ENCODE results near the gene KRT8. TPM values are rescaled to one million over a fixed set of nuclear protein-coding genes. Genes with fewer than 3 reads are reported as not detected.

KRT8 gene
- total and polyA plus RNA-seq, 2 donors (not counting 1 experiment from before 2014, with no cell fraction given): 0.24 to 0.94 TPM

DNA sequence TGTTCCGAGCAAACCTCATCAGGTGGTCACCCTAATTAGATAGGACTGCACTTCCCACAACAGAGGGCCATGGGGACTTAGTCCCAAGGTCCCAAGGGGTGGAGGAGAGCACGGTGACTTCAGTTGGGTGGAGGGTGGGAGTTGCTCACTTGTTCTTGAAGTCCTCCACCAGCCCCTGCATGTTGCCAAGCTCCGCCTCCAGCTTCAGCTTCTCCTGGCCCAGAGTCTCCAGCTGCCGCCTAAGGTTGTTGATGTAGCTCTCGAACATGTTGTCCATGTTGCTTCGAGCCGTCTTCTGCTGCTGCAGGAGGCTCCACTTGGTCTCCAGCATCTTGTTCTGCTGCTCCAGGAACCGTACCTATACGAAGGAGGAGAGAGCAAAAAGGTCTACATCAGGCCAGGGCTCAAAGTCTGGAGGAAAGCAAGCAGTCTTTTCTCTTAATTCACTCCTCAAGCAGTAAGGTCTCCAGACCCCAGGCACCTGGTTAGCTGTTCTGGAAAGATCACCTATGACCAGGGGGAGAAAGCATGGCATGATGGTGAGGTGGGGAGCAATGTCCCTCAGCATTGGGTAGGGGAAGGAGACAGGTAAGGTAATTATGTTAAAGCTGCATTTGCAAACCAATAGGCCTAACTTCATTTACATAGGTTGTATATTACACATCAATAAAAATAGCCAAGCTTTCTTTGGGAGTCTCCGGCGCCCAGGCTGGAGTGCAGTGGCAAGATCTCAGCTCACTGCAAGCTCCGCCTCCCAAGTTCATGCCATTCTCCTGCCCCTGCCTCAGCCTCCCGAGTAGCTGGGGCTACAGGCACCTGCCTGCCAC, 2.9 kb downstream of the KRT8 start:
- no peak overlapping the region for H3K9ac ChIP-seq (ENCODE audit: low read length)
- H3K4me1 ChIP-seq (ENCODE audit: control insufficient read depth in 2 of 2, insufficient read depth in 2 of 2, low read length in 2 of 2): peaks cover 5 to 10% of the 10 kb centered on the region in 2 donors
- H3K79me2 ChIP-seq (ENCODE audit: control insufficient read depth, insufficient read depth, low read length): no peaks in the 10 kb centered on the region
- intact Hi-C loops (cut with micrococcal nuclease): no loop called here
- CTCF ChIA-PET: interaction anchor here (2.6 kb wide), 1 partner anchor 17 kb away, joined by 6 read pairs; no protein-coding TSS in a partner anchor
- peaks cover 24% of the 10 kb centered on the region for H3K27me3 Mint-ChIP-seq
- no peaks in the 10 kb centered on the region for H4K20me1 ChIP-seq (ENCODE audit: control insufficient read depth, insufficient read depth, low read length, poor library complexity, severe bottlenecking)
- no peak for TF ChIP-seq EZH2 (IDR thresholded peaks at IDR 0.05; ENCODE audit: borderline replicate concordance, insufficient read depth, low read depth, low read length, poor library complexity, severe bottlenecking)
- TF ChIP-seq, protein P1, sequence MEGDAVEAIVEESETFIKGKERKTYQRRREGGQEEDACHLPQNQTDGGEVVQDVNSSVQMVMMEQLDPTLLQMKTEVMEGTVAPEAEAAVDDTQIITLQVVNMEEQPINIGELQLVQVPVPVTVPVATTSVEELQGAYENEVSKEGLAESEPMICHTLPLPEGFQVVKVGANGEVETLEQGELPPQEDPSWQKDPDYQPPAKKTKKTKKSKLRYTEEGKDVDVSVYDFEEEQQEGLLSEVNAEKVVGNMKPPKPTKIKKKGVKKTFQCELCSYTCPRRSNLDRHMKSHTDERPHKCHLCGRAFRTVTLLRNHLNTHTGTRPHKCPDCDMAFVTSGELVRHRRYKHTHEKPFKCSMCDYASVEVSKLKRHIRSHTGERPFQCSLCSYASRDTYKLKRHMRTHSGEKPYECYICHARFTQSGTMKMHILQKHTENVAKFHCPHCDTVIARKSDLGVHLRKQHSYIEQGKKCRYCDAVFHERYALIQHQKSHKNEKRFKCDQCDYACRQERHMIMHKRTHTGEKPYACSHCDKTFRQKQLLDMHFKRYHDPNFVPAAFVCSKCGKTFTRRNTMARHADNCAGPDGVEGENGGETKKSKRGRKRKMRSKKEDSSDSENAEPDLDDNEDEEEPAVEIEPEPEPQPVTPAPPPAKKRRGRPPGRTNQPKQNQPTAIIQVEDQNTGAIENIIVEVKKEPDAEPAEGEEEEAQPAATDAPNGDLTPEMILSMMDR (IDR thresholded peaks at IDR 0.05): no peak
- WGBS (ENCODE audit: insufficient coverage): 98% methylated on average over 9 of the region's 13 CpGs
- no peaks in the 10 kb centered on the region for H3K36me3 ChIP-seq (replicated peaks in 1 of 2; ENCODE audit: control extremely low read depth in 1 of 2, control insufficient read depth in 1 of 2, extremely low read depth in 1 of 2, insufficient read depth in 2 of 2, low read length in 1 of 2)
- H3K4me2 ChIP-seq (replicated peaks; ENCODE audit: low read depth, low read length, poor library complexity, severe bottlenecking): no peak overlapping the region
- no peak overlapping the region for H2AFZ ChIP-seq (ENCODE audit: insufficient read depth, low read depth, low read length, poor library complexity, severe bottlenecking)
- DNase-seq: no peak
- ATAC-seq (ENCODE audit: low read depth): no peak
- POLR2A ChIA-PET: no interaction called here
- H3K9me3 Mint-ChIP-seq (ENCODE audit: insufficient read depth): no peaks in the 10 kb centered on the region
- H3K9me3 ChIP-seq (ENCODE audit: control extremely low read depth in 1 of 3, control insufficient read depth in 2 of 3, insufficient read depth in 1 of 3, low read length in 2 of 3): no peaks in the 10 kb centered on the region
- no peak overlapping the region for H3K4me3 ChIP-seq (ENCODE audit: control extremely low read depth in 1 of 5, extremely low read depth in 1 of 5, insufficient read depth in 1 of 5, low read depth in 2 of 5, low read length in 4 of 5)
- H3K27ac Mint-ChIP-seq: no peak overlapping the region
- H3K27me3 ChIP-seq (replicated peaks in 1 of 4; ENCODE audit: control extremely low read depth in 1 of 4, control insufficient read depth in 3 of 4, insufficient read depth in 4 of 4, low read length in 3 of 4): peaks cover 0 to 14% (median 2%) of the 10 kb centered on the region in 4 experiments
- H3K4me1 Mint-ChIP-seq: peaks cover 3% of the 10 kb centered on the region
- H3K4me3 Mint-ChIP-seq: no peak overlapping the region
- H3K27ac ChIP-seq (ENCODE audit: low read length in 2 of 2): no peak overlapping the region
